Neural cell (in vitro differentiated cells): ENCODE results near the gene POLR1A.

Experiments
- CTCF ChIP-seq: fragments of 450-650 bp; IDR thresholded peaks from 2 replicates; pipeline ENCODE4 v1.5.1; 2014; ENCODE audit warnings: antibody characterized with exemption, mild to moderate bottlenecking, moderate library complexity; ENCODE audit not compliant: poor library complexity, severe bottlenecking
- EZH2 ChIP-seq: fragments of 200-600, 300-800 bp; shearing (Covaris generic), sonication (generic); IDR thresholded peaks from 2 replicates; pipeline ENCODE4 v1.6.1; 2014; ENCODE audit warnings: antibody characterized with exemption, low read length, borderline replicate concordance, mild to moderate bottlenecking; ENCODE audit not compliant: insufficient read depth, poor library complexity, severe bottlenecking
- POLR2AphosphoS5 ChIP-seq: IDR thresholded peaks from 2 replicates; pipeline ENCODE4 v1.6.1; 2012

GRCh38 chr2:86020984-86021383, 84.7 kb downstream of the POLR1A start:
- no peak for TF ChIP-seq CTCF
- TF ChIP-seq POLR2AphosphoS5: no peak
- no peak for TF ChIP-seq EZH2
